ENCODE measurements around the gene HSD3B7.
A peak's percentile ranks its signal among the peaks of the same experiment; 100 is the strongest.
"Not testable (repeated sequence)": the region's sequence is repeated elsewhere in the genome, so short reads cannot be mapped to it uniquely, and the experiment has no call there.

The HSD3B7 gene

GRCh38 chr16:31002250-31002700, 17.3 kb downstream of the HSD3B7 start:
- no peak for DNase-seq

GRCh38 chr16:31002862-31003341, 17.9 kb downstream of the HSD3B7 start:
- no peak for DNase-seq

GRCh38 chr16:31003744-31004143, 18.7 kb downstream of the HSD3B7 start:
- no peak for DNase-seq

- no peak for DNase-seq
Observed at GRCh38 chr16:31004658-31005057, 19.7 kb downstream of the HSD3B7 start.

GRCh38 chr16:31005350-31006085, 20.5 kb downstream of the HSD3B7 start:
- DNase-seq, result no peak

- DNase-seq, result no peak
Observed at GRCh38 chr16:31006086-31006385, 21.0 kb downstream of the HSD3B7 start.

- no peak for DNase-seq
Observed at GRCh38 chr16:31006589-31006988, 21.6 kb downstream of the HSD3B7 start.

GRCh38 chr16:31007684-31008083, 22.7 kb downstream of the HSD3B7 start:
- no peak for DNase-seq

- no peak for DNase-seq
Observed at GRCh38 chr16:31008149-31008548, 23.1 kb downstream of the HSD3B7 start.

GRCh38 chr16:31008551-31008950, 23.5 kb downstream of the HSD3B7 start:
- DNase-seq, result no peak

GRCh38 chr16:31009120-31009519, 24.1 kb downstream of the HSD3B7 start:
- DNase-seq, result no peak

GRCh38 chr16:31009894-31010584, 25.0 kb downstream of the HSD3B7 start:
- DNase-seq, result no peak

- peak; percentile 70 for DNase-seq
Observed at GRCh38 chr16:31010585-31011325, 25.7 kb downstream of the HSD3B7 start, which contains the start of gene STX1B. STX1B (minus strand) TSS chr16:31010638; CDS start chr16:31010396, 242 bp downstream.

GRCh38 chr16:31011815-31012214, 26.8 kb downstream of the HSD3B7 start:
- DNase-seq, result not testable (repeated sequence)

- DNase-seq, result not testable (repeated sequence)
Observed at GRCh38 chr16:31013292-31013691, 28.3 kb downstream of the HSD3B7 start.

GRCh38 chr16:31016018-31016417, 31.0 kb downstream of the HSD3B7 start:
- no peak for DNase-seq

GRCh38 chr16:31017756-31018155, 32.7 kb downstream of the HSD3B7 start:
- DNase-seq, result not testable (repeated sequence)

- DNase-seq, result no peak
Observed at GRCh38 chr16:31020536-31020935, 35.5 kb downstream of the HSD3B7 start.

- no peak for DNase-seq
Observed at GRCh38 chr16:31022544-31023251, 37.7 kb downstream of the HSD3B7 start.

- DNase-seq, result no peak
Observed at GRCh38 chr16:31023252-31023602, 38.2 kb downstream of the HSD3B7 start.

GRCh38 chr16:31023627-31024226, 38.7 kb downstream of the HSD3B7 start:
- DNase-seq, result no peak

GRCh38 chr16:31025339-31025738, 40.3 kb downstream of the HSD3B7 start:
- DNase-seq, result no peak

GRCh38 chr16:31029272-31029671, 44.3 kb downstream of the HSD3B7 start:
- no peak for DNase-seq
